HEK293 (cell line): Measurements from ENCODE around the gene CHSY1.

Experiments used
- GLI4 ChIP-seq: fragments of 450-650 bp; formaldehyde crosslinking; IDR thresholded peaks from 2 replicates; pipeline ENCODE4 v1.5.1; 2016; ENCODE audit warnings: missing biosample characterization, missing genetic modification characterization
- MEIS1 ChIP-seq: sonication (generic); formaldehyde crosslinking; IDR thresholded peaks from 2 replicates; pipeline ENCODE4 v1.8.1; 2022; ENCODE audit warnings: missing genetic modification reagents, mild to moderate bottlenecking, borderline replicate concordance
- MYNN ChIP-seq: fragments of 450-650 bp; formaldehyde crosslinking; IDR thresholded peaks from 2 replicates; pipeline ENCODE4 v1.5.1; 2016; ENCODE audit warnings: missing biosample characterization, missing genetic modification characterization, borderline replicate concordance
- ZNF157 ChIP-seq: fragments of 450-650 bp; formaldehyde crosslinking; IDR thresholded peaks from 2 replicates; pipeline ENCODE4 v1.5.1; 2016; ENCODE audit warnings: missing biosample characterization, missing genetic modification characterization
- ZNF791 ChIP-seq: fragments of 450-650 bp; formaldehyde crosslinking; IDR thresholded peaks from 2 replicates; pipeline ENCODE4 v1.5.1; 2016; ENCODE audit warnings: missing biosample characterization, missing genetic modification characterization
- ZSCAN16 ChIP-seq: fragments of 450-650 bp; formaldehyde crosslinking; IDR thresholded peaks from 2 replicates; pipeline ENCODE4 v1.5.1; 2016; ENCODE audit warnings: missing biosample characterization, missing genetic modification characterization
- TF ChIP-seq, protein P1 (sequence below): fragments of 450-650 bp; formaldehyde crosslinking; IDR thresholded peaks from 2 replicates; pipeline ENCODE4 v1.5.1; 2016; ENCODE audit warnings: missing biosample characterization, missing genetic modification characterization
- TF ChIP-seq, protein P2 (sequence below): fragments of 450-650 bp; formaldehyde crosslinking; IDR thresholded peaks from 2 replicates; pipeline ENCODE4 v1.5.1; 2016; ENCODE audit warnings: missing biosample characterization, missing genetic modification characterization

DNA sequence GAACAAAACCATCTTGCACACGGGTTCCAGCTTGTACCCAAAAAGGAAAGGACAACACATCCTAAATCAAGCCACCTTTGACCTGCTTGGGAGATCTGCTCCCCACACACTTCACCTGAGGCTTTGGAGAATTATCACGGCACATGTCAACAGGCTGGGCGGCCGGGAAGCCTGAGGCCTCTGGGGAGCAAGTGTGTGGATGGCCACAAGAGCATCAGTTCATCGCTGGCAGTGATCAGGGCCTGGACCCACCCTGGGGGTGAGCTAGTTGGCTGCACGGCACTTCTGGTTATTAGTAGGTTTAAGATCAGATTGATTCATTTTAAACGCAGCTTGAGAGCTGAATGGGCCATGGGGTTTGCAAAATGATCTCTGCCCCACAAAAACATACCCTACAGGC, 108.5 kb downstream of the CHSY1 start:
- TF ChIP-seq MYNN (no peak), GLI4 (tag by site-specific recombination) (no peak), MEIS1 (no peak), ZNF157 (tag by site-specific recombination) (no peak), ZSCAN16 (tag by site-specific recombination) (no peak), ZNF791 (tag by site-specific recombination) (no peak)
- TF ChIP-seq, protein P1, sequence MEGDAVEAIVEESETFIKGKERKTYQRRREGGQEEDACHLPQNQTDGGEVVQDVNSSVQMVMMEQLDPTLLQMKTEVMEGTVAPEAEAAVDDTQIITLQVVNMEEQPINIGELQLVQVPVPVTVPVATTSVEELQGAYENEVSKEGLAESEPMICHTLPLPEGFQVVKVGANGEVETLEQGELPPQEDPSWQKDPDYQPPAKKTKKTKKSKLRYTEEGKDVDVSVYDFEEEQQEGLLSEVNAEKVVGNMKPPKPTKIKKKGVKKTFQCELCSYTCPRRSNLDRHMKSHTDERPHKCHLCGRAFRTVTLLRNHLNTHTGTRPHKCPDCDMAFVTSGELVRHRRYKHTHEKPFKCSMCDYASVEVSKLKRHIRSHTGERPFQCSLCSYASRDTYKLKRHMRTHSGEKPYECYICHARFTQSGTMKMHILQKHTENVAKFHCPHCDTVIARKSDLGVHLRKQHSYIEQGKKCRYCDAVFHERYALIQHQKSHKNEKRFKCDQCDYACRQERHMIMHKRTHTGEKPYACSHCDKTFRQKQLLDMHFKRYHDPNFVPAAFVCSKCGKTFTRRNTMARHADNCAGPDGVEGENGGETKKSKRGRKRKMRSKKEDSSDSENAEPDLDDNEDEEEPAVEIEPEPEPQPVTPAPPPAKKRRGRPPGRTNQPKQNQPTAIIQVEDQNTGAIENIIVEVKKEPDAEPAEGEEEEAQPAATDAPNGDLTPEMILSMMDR (tag by site-specific recombination): no peak
- TF ChIP-seq, protein P2, sequence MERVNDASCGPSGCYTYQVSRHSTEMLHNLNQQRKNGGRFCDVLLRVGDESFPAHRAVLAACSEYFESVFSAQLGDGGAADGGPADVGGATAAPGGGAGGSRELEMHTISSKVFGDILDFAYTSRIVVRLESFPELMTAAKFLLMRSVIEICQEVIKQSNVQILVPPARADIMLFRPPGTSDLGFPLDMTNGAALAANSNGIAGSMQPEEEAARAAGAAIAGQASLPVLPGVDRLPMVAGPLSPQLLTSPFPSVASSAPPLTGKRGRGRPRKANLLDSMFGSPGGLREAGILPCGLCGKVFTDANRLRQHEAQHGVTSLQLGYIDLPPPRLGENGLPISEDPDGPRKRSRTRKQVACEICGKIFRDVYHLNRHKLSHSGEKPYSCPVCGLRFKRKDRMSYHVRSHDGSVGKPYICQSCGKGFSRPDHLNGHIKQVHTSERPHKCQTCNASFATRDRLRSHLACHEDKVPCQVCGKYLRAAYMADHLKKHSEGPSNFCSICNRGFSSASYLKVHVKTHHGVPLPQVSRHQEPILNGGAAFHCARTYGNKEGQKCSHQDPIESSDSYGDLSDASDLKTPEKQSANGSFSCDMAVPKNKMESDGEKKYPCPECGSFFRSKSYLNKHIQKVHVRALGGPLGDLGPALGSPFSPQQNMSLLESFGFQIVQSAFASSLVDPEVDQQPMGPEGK (tag by site-specific recombination): no peak
